GM12864 (cell line): ENCODE measurements around the gene DEFB127.

Source experiments
- DNase-seq: peaks from one replicate; pipeline ENCODE4 v3.0.0-alpha.2; 2011; ENCODE audit warnings: low read depth
- H3K4me3 ChIP-seq: 2 replicates; pipeline ENCODE4 v1.5.1; 2011; ENCODE audit warnings: mild to moderate bottlenecking, low read depth, low read length, control low read depth
- TF ChIP-seq, protein P1 (sequence below): IDR thresholded peaks from 2 replicates; pipeline ENCODE4 v1.5.1; 2011; ENCODE audit warnings: low read depth, mild to moderate bottlenecking, moderate library complexity, low read length, control low read depth, inconsistent platforms; ENCODE audit errors: missing control alignments

Gene DEFB127

DNA sequence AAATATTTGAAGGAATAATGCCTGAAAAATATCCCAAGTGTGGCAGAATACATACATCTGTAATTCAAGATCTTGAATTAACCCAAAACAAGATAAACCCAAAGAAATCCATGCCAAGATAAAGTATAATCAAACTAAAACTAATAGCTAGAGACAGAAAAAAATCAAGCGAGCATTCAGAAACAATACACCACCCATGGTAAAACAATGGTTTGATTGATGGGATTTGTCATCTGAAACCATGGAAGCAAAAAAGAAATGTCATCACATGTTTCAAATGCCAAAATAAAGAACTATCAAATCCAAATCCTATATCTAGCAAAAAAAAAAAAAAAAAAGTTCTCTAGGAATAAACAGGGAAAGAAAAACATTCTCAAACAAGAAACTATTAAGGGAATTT is 5.1 kb upstream of the DEFB127 start:
- no peak overlapping the region for H3K4me3 ChIP-seq
- TF ChIP-seq, protein P1, sequence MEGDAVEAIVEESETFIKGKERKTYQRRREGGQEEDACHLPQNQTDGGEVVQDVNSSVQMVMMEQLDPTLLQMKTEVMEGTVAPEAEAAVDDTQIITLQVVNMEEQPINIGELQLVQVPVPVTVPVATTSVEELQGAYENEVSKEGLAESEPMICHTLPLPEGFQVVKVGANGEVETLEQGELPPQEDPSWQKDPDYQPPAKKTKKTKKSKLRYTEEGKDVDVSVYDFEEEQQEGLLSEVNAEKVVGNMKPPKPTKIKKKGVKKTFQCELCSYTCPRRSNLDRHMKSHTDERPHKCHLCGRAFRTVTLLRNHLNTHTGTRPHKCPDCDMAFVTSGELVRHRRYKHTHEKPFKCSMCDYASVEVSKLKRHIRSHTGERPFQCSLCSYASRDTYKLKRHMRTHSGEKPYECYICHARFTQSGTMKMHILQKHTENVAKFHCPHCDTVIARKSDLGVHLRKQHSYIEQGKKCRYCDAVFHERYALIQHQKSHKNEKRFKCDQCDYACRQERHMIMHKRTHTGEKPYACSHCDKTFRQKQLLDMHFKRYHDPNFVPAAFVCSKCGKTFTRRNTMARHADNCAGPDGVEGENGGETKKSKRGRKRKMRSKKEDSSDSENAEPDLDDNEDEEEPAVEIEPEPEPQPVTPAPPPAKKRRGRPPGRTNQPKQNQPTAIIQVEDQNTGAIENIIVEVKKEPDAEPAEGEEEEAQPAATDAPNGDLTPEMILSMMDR: no peak

DNA sequence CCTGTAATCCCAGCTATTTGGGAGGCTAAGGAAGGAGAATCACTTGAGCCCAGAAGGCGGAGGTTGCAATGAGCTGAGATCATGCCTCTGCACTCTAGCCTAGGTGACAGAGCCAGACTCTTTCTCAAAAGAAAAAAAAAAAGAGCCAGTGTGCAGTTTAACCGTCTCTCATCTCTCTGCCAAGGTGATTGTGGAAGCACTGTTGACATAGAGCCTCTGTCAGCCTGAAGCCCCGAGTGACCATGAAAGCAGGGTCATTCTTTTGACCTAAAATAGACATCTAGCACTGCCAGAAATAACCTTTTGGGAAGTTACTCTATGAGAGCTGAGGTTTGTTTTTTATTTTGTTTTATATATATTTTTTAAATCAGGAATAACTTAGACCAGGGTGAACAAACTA is 7.4 kb downstream of the DEFB127 start:
- DNase-seq: no peak
- H3K4me3 ChIP-seq: no peak overlapping the region
- TF ChIP-seq, protein P1: no peak

More for the DNA sequence above, 5.1 kb upstream of the DEFB127 start:
- DNase-seq: no peak

DNA sequence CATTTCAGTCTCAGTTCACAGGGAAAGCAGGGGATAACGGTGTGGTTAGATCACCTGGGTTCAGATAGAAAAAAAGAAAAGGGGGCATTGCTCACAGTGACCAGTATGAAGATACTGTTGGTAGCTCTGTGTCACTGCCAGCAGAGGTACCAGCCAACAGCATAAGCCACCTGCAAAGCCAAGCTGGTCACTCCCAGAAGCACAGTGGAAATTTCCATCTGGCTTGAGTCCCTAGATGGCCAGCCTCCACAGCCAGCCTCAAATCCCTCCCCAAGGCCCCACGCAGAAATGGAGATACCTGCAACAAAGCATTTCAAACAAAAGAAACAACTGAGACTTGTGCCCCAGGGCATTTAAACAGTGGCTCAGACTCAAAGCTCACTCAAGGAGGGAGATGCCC is 11.6 kb downstream of the DEFB127 start:
- DNase-seq: no peak
- TF ChIP-seq, protein P1: no peak
- H3K4me3 ChIP-seq: no peak overlapping the region

DNA sequence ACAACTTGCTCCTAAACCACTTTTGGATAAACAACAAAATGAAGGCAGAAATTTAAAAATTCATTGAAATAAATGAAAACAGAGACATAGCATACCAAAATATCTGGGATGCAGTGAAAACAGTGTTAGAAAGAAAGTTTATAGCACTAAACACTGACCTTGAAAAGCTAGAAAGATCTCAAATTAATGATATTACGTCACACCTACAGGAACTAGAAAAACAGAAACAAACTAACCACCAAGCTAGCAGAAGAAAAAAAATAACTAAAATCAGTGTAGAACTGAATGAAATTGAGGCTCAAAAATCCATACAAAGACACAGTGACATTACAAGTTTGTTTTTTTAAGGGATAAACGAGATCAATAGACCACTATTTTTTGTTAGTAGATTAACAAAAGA is 27.0 kb downstream of the DEFB127 start:
- TF ChIP-seq, protein P1: no peak
- H3K4me3 ChIP-seq: no peak overlapping the region
- no peak for DNase-seq

DNA sequence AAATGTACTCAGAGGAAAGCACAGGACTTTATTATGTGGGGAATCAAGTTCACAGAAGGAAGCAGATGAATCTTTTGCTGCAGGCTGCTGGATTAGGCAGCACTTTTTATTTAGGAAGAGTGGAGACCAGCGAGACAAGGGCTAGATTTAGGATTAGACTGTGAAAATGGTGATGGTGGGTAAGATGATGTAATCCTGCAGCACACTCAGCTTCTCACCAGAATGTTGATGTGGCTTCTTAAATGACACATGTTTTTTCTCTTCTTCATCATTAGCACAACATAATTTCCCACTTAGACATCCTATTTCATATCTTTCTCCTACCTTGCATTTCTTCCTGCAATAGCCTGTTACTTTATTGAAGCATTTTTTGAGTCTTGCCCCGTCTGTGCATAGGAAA is 30.5 kb downstream of the DEFB127 start:
- DNase-seq: no peak
- TF ChIP-seq, protein P1: no peak
- no peak overlapping the region for H3K4me3 ChIP-seq

DNA sequence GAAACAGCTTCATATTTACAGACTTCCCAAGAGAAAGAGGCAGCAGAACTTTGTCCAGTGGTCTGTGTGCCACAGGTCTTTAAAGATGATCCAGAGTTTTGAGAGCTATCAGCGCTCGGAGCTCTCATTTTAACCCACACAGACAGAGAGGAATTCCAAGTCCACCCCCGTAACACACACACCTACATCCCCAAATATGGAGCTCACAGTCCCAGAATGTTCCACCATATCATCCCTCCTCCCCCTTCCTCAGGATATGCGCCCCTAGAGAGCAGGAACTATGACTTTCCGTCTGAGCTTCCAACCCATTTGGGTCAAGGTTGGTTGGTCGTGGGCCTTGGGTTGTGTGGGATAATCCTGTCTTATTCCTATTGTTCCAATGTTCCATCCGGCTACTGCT is 32.4 kb downstream of the DEFB127 start, which contains the start of gene DEFB128:
Gene DEFB128 (minus strand): TSS at position 101 of the 400 bp plus-strand sequence. CDS start 88 bp downstream, at position 13.
- no peak for DNase-seq
- no peak within 1 kb of the TSS for H3K4me3 ChIP-seq
- TF ChIP-seq, protein P1: no peak

DNA sequence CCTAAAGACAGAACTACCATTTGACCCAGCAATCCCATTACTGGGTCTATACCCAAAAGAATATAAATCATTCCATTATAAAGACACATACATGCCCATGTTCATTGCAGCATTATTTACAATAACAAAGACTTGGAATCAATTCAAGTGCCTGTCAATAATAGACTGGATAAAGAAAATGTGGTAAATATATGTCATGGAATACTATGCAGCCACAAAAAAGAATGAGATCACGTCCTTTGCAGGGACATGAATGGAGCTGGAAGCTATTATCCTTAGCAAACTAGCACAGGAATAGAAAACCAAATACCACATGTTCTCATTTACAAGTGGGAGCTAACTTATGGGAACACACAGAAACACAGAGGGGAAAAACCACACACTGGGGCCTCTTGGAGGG is 41.0 kb downstream of the DEFB127 start:
- TF ChIP-seq, protein P1: no peak
- no peak overlapping the region for H3K4me3 ChIP-seq
- DNase-seq: no peak
